GM19240 (cell line): Measurements from ENCODE around the gene PTCH1.

Experiments
- DNase-seq: peaks from one replicate; pipeline ENCODE4 v3.0.0; 2011; ENCODE audit warnings: low spot score; ENCODE audit not compliant: insufficient read length

PTCH1 gene

DNA sequence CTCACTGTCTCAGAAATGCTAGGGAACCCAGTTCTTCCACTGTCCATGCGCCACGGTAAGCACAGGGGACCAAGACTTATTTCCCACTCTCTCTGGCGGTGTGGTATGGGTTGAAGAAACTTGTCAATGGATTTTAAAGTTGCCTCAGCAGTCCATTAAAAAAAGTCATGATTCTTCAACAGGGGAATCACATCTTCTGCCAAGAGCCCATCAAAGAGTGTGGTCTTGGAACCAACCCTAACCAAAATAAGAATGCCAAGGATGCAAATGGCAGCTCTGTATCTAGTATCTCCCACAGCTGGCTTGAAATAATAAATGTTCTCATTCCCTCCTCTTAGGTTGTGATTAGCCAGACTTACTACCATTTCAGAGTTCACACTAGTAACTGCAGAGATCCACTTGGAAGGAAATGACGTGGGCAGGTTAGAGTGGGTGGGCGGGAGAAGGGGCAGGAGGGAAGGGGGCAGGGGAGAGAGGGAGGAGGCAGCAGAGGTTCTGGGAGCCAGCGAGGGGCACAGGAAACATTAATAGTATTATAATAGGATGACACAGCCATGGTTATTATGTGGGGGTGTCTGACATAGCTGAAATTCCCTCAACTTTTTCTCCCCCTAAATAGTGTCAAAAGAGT, 17.6 kb downstream of the PTCH1 start:
- no peak for DNase-seq

DNA sequence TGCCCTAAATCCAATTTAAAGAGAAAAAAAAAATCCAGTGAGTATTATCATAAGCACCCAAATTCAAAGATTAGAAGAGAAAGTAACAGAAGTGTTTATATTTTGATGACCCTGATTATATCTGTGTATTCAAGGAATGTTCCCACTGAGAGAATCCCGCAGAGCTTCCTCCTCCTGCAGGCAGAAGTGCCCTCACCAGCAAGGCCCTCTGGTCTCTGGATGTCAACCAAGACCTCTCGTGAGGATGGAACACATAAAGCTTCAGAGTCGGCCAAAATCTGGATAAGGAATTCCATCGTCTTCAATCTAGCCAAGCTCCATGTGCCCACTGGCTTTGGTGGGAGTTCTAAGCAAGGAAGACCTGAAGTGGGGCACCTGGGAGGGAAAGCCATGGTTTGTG, 18.1 kb downstream of the PTCH1 start:
- DNase-seq: no peak

DNA sequence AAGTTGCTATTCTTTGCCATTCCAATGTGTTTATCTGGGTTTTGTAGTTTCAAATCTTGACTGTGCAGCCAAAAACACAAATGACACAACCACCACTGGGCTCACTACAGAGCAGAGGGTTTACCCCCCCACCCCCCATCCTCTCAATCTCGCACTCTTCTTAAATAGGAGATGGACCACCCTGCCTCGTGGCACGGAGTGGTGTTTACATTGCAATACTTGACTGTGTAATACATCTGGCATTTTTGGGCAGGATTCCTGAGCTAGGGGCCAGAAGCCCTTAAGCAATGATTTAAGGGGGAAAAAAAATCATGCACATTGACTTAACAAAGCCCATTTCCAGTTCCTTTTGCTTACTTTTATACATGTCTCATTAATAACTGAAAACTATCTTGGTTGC, 19.0 kb downstream of the PTCH1 start:
- no peak for DNase-seq

DNA sequence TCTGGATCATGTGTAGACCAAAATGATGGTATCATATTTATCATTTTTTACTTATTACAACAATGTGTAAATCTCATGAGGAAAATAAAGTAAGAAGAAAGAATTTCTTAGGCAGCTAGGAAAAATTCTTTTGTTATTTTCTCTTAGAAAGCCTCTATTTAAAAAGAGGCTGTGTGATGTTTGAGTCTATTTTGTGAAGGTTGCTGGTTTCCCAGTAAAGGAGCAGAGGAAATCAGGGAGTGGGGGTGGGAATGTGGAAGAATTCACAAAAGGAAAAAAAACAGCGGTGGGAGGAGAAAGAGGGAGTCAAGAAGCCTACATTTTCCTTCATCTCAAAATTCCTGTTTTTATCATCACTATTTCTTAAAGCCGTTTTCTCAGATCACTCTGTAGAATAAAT, 20.1 kb downstream of the PTCH1 start:
- DNase-seq: no peak

DNA sequence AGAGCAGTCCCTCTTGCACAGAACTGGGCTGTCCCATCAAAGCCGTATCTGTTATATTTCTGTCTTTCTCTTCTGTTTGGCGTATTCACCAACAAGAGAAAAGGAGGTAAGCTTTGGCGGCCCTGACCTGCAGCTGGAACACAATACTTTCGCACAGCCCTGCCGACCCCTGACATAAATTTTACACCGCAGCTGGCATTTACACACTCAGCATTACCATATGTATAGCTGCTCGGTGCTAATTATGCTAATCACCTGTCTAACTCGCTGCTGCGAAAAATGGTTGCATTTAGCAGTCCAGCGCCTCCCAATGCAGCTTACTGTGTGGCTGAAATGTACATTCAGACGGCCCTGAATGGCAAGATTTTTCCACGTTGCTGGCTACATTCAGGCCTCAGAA, 20.8 kb downstream of the PTCH1 start:
- DNase-seq: no peak

DNA sequence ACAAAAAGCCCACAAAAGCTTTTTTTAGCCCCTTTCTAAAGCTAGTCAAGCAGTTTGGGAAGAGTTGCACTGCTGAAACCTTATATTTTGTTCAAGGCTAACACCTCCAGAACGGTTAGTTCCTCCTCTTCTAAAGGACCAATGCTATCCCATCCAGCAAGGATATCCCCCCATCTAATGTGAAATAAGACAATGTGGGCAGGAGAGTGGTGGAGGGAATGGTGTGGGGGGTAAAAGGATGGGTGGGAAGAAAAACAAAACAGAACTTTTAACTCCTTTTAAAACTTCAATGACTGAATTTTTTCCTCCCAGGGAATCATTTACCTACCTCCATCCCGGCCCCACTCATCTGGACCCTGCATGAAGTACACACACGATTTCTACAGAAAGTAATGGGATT, 21.2 kb downstream of the PTCH1 start:
- no peak for DNase-seq

DNA sequence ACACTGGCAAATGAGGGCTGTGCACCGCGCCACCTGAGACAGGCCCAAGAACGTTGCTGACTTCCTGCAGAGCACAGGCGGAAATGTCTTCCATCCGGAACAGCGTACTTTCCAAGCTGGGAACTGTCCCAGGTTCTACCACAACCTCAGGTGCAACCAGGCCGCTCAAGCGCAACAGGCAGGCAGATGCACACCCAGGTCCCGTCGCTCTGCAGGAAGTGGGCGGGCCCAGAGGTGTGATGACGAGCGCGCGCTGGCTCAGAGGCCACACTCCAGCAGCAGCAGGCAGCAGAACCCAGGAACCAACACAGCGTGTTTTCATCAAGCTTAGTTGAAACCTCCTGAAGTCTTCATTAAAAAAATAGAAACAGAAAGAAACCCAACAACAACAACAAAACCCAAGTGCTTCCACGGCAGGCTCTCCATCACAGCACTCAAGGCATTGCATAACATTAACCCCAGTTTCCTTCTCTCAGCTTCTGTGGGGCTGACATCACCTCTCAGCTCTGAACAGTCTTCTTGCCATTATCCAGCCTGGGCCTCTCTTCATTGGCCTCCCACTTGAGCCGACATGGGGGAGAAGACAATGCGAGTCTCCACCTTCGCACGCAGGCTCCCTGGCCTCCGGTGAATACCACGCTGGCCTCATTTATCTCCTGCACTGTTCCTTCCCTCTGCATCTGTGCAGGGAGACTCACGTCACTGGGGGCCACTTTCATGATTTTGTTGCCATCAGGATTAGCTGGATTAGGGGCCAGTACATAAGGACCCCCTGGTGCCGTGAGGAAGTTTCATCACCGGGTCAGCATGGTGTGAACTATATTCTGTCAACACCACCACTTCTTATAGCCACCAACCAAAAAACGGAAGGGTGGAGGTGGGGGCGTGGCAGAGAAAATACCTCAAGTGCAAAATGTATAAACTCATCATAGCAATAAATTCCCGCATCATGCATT, 22.1 kb downstream of the PTCH1 start:
- no peak for DNase-seq

DNA sequence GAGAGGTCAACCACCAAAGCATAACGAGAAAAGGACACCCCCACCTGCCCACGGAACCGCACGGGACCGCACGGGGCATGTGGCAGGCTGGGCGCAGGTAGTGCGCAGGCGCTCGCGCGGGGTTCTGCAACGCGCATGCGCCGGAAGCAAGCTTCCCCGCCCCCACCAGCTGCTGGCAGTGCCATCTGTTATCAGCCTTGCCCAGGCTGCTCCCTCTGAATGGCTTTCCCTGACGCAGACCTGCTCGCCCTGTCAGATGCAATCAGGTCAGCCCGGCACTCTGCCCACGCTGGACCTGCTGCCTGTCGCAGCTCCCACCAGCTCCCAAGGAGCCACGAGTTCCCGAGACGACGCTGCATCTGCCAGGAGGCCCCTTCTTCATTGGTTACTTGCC, 22.8 kb downstream of the PTCH1 start:
- DNase-seq: no peak

DNA sequence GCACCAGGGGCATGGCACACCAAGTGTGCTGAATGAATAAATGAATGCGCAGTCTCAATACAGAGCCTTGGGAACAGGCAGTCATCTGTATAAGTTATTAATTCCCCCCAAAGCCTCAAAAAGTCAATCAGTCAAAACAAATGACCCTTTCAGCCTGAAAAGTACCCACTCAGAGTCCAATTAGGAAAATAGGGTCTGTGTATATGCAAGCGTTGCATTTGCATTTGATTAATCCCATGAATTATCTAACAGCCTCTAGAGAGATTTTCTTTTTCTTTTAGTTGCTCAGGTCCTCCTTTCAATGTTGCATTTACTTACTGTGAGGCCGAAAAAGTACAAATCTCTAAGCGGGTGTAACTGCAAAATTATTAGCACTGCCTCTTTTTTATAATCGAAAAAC, 23.4 kb downstream of the PTCH1 start:
- no peak for DNase-seq

DNA sequence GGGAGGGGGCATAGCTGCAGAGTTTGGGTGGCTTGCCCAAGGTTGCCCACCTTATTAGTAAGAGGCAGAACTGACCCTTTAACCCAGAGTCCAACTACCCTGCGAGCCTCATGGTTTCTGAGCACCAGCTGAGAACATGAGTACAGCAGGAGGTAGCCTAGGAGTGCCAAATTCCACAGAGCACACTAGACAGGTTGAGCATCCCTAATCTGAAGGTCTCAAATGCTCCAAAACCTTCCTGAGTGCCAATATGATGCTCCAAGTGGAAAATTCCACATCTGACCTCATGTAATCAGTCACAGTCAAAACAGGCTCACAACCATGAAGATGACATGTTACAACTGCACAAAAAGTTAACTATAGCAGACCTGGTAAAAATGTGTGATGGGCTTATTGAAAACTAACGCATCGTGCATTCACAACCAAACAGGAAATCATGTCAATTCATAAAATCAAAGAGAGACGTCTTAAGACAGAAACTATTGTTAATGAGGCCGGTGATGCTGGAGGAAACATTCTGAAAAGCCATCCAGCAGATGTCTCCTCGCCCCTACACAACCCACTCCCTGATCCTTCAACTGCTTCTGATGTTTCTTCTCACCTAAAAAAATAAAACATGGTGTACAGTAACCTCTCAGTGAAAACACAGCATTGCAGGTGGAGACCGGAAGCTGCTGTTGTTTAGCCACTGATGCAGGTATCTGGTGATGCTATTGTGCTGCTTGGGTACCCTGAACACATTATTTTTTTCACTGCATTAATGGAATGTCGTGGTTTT, 25.0 kb downstream of the PTCH1 start:
- no peak for DNase-seq

DNA sequence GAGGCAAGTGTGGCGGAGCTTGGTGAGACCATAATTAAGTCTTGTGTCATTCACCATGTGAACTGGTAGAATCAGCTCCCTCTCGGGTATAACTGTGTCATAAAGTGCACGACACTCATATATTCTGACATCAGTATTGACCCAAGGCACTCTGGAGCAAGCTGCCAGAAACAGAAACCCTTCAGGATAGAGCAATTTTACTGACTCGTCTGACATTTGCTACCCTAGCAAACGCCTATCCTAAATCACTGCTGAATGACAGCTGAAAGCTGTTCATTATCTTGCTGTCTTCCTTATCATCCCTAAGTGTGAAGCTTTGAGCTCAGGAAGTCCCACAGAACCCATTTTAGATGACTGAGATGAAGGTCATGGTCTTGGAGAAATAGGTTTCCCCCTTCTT, 27.8 kb downstream of the PTCH1 start:
- DNase-seq: no peak

DNA sequence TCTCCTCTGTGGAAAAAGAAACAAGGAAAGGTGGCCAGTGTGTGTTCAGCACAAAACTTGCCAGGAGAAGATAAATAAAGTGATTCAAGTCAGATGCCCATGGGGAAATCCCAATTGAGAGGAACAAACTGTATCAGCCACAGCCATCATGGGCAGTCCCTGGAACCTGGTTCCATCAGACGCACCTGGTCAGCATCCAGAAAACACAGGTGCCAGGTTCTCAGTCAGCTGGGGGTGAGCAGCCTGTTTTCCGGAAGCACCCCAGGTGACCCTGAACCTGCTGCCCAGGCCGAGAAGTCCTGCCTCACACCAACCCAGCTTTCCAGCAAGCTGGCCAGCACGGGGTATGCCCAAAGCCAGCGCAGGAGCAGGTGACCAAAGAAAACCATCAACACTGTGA, 30.5 kb downstream of the PTCH1 start:
- no peak for DNase-seq

DNA sequence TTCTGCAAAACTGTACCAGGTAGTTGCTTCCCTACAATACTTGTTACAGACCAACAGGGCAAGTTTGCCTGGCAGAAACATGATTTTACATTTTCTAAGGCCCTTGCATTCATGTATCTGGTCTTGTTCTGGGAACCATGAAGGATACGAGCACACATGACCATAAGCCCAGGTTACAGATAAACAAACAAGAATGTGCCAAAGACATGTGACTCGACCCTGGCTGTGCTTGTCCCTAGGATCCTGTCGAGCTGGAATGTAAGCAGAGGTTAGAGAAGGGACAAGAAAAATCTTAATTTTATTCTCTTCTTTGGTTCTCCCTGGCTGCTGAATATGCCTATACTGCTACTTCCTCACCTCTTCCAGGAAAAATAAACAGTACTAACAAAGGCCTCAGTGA, 32.5 kb downstream of the PTCH1 start:
- DNase-seq: no peak

DNA sequence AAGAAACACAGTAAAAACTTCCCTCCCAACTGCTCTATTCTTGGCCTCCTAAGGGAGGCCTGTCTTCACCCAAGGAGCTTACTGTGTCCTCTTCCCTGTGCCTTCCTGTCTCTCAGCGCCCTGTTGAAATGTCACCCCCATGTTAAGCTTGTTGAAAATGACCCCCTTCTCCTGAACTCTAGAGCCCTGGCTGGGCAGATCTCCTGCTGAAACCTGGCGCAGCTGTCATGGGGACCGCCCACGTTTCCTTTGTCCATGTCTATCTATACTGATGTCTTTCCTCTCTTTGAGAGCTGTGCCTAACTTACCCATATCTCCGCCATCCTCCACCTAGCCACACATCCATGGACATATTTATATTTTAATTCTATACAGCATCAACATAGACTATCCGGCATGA, 33.3 kb downstream of the PTCH1 start:
- no peak for DNase-seq

DNA sequence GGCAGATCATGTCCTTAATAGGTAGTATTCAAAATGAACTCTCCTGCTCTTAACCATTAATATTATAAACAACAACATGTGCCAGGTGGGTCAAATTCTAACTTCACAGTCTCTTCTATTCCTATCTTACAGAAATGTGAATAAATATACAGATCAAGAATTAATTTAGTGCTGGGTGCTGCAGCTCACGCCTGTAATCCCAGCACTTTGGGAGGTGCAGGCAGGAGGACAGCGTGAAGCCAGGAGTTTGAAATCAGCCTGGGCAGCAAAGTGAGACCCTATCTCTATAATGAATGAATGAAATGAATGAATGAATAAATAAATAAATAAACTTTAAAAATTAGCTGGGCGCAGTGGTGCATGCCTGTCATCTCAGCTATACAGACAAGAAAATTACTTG, 34.1 kb downstream of the PTCH1 start:
- no peak for DNase-seq

DNA sequence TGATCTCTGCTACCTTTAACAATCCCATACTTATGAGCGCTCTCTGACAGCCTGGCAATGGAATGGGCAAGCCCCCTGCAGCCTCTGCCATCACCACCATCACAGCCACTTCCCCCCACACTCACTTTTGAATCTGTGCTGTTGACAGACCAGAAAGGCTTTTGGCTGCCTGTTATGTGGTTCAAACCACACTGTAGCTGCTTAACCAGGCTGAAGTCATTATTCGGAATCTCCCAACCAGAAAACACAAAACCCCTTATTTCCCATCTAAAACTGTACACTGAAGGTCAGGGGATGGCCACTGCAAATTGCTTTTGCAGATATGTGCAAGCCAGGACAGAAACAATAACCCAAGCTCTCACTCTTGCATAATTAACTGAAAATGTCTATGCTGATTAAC, 35.8 kb downstream of the PTCH1 start:
- DNase-seq: no peak

DNA sequence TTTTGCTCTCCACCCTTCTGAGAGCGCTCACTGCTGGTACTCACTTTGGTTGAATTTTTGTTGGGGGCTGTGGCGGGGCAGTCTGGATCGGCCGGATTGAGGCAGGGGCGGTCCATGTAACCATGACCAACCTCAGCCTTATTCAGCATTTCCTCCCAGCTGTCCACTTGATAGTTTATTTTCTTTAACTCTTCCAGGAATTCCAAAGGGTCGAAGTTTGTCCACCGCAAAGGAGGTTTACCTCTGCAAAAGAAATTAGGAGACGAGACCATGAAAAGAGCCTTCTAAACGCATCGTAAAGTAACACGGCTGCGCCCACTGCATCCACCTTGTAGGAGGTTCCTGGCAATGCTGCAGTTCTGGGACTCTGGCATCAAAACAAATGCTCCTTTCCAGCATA, 36.4 kb downstream of the PTCH1 start:
- no peak for DNase-seq

DNA sequence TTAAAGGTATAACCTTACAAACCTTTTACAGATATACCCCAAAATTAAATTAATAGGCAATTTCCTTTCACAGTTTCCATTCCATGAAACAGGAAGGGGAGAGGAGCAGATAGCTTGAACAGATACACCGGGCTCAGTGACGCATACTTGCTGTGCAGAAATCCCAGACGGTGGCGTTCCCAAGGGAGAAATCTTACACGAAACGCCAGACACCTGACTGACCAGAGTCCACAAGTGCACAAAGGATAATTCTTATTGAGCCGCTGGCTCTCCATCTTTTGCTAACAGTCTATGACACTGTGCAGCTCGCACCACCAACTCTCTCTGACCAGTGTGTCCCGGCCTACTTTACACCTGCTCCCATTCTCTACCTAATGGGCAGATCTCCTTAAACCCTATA, 37.4 kb downstream of the PTCH1 start:
- DNase-seq: no peak

DNA sequence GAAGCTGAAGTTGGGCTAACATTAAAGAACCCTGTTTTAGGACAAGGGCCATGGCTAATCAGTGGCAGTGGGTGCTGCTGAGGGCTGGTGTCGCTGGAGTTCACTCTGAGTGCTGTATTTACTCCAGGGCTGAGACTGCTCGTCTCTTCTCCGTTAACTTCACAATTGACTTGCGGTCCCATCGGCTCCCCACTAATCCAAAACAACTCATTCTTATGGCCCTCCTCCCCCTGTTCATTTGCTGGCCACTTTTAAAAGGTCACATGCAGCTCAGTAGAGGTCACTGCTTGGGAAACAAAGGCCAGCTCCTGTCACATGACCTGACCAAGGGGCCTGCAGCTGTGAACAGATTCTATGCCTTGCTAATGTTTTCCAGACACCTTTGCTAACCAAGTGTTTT, 38.4 kb downstream of the PTCH1 start:
- DNase-seq: no peak

DNA sequence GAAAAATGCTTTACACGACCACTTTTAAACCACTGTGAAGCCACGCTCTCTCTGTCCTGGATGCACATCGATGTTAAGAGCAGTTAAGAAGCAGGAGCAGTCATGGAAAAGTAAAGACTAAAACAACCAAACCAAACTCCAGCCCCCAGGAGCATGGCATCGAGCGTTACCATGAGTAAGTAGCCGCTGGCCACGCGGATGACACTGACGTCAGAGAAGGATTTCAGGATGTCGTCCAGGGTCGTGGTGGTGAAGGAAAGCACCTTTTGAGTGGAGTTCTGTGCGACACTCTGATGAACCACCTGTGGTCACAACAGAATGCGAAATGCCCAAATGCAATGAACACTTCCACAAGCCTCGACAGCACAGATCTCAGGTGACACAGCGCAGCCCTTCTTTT, 38.9 kb downstream of the PTCH1 start:
- no peak for DNase-seq

DNA sequence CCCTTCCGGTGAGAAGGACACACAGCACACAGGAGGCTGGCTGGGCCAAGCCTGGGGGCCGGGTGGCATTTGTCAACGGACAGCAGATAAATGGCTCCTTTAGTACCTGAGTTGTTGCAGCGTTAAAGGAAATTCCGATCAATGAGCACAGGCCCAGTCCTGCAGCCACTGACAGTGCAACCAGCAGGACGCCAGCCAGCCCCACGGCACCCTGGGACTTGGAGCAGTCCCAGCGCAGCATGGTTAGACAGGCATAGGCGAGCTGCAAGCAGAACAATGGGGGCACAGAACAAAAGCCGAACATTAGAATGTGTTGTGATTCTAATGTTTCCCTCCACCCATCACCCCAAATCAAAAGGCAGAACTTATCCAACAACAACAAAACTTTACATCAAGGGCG, 39.3 kb downstream of the PTCH1 start:
- no peak for DNase-seq

DNA sequence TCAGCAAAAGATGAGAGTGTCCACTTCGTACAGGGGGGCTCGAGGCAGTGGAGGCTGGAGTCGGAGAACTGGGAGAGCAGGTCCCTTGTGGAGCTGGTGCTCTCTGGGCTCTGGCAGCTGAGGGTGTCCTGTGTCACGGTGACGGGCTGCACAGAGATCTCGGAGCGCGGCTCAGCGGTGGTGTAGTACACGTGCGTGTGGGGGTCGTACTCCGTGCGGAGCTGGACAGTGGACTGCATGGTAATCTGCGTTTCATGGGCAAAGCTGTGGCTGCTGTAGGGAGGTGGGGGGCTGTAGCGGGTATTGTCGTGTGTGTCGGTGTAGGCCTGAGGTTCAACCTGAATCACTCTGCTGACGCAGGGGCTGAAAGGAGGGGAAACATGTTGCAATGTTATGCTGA, 48.0 kb downstream of the PTCH1 start:
- DNase-seq: no peak
